Measurements from ENCODE around the gene FBLN7.

Gene FBLN7

GRCh38 chr2:112161431-112162145 lies 23.4 kb downstream of the FBLN7 start:
- no peak overlapping the region for H3K27ac ChIP-seq
- no peak for TF ChIP-seq CTCF (IDR thresholded peaks at IDR 0.05)
- TF ChIP-seq ZFX (IDR thresholded peaks at IDR 0.05; ENCODE audit: borderline replicate concordance), result no peak

GRCh38 chr2:112162341-112162740 lies 24.2 kb downstream of the FBLN7 start:
- H3K27ac ChIP-seq, result no peak overlapping the region
- TF ChIP-seq ZFX (IDR thresholded peaks at IDR 0.05; ENCODE audit: borderline replicate concordance), result no peak
- TF ChIP-seq CTCF (IDR thresholded peaks at IDR 0.05), result no peak

- no peak overlapping the region for H3K27ac ChIP-seq
- TF ChIP-seq ZFX (IDR thresholded peaks at IDR 0.05; ENCODE audit: borderline replicate concordance), result no peak
- TF ChIP-seq CTCF (IDR thresholded peaks at IDR 0.05), result no peak
These were observed 24.8 kb downstream of the FBLN7 start for GRCh38 chr2:112162956-112163355.

- TF ChIP-seq CTCF (IDR thresholded peaks at IDR 0.05) (no peak), ZFX (IDR thresholded peaks at IDR 0.05; ENCODE audit: borderline replicate concordance) (no peak)
- no peak overlapping the region for H3K27ac ChIP-seq
These were observed 25.4 kb downstream of the FBLN7 start for GRCh38 chr2:112163541-112163981.

GRCh38 chr2:112164876-112165275 lies 26.7 kb downstream of the FBLN7 start:
- no peak overlapping the region for H3K27ac ChIP-seq
- TF ChIP-seq ZFX (IDR thresholded peaks at IDR 0.05; ENCODE audit: borderline replicate concordance), result no peak
- no peak for TF ChIP-seq CTCF (IDR thresholded peaks at IDR 0.05)

- no peak overlapping the region for H3K27ac ChIP-seq
- TF ChIP-seq CTCF (IDR thresholded peaks at IDR 0.05) (no peak), ZFX (IDR thresholded peaks at IDR 0.05; ENCODE audit: borderline replicate concordance) (no peak)
These were observed 27.1 kb downstream of the FBLN7 start for GRCh38 chr2:112165296-112165695.

GRCh38 chr2:112166806-112167499 lies 28.8 kb downstream of the FBLN7 start:
- no peak for TF ChIP-seq CTCF (IDR thresholded peaks at IDR 0.05)
- TF ChIP-seq ZFX (IDR thresholded peaks at IDR 0.05; ENCODE audit: borderline replicate concordance), result no peak
- H3K27ac ChIP-seq, result no peak overlapping the region

Data from 22Rv1 (cell line).